H1 (cell line): ENCODE measurements around the gene CEP76. TPM values are rescaled to one million over a fixed set of nuclear protein-coding genes. Genes with fewer than 3 reads are reported as not detected.

ENCODE experiments used
- CTCF ChIA-PET: fragments of 300-600 bp; sonication (Branson Sonifier 250); formaldehyde crosslinking; loops from one replicate; lab custom pipeline; 2021; ENCODE audit not compliant: partially characterized antibody; lab: Charles Lee
- POLR2A ChIA-PET: fragments of 300-600 bp; sonication (Branson Sonifier 250); formaldehyde crosslinking; loops from one replicate; lab custom pipeline; 2021; ENCODE audit warnings: inconsistent platforms; ENCODE audit not compliant: partially characterized antibody; lab: Charles Lee
- DNase-seq, 2 experiments: peaks; one replicate each; pipeline versions ENCODE4 v3.0.0 to v3.0.0-alpha.2; 2010 to 2022; ENCODE audit warnings: low spot score in 2 of 2, low read depth in 1 of 2, mixed read lengths in 1 of 2
- FAIRE-seq: peaks from 2 replicates; lab custom pipeline; 2011; peaks lifted over from hg19 to GRCh38; lab: Jason Lieb, UNC
- H2AFZ ChIP-seq: 2 replicates; pipeline ENCODE4 v1.8.1; 2012; ENCODE audit warnings: low read length, inconsistent platforms
- H2AK5ac ChIP-seq: 2 replicates; pipeline ENCODE4 v1.6.1; 2013; ENCODE audit warnings: low read depth, low read length
- H2BK120ac ChIP-seq: replicated peaks from 2 replicates; pipeline ENCODE3; 2013; ENCODE audit warnings: low read depth, low read length, inconsistent platforms
- H2BK12ac ChIP-seq: 2 replicates; pipeline ENCODE4 v1.6.1; 2013; ENCODE audit warnings: low read depth, low read length
- H2BK15ac ChIP-seq: 2 replicates; pipeline ENCODE4 v1.6.1; 2013; ENCODE audit warnings: low read length
- H2BK20ac ChIP-seq: 2 replicates; pipeline ENCODE4 v1.6.1; 2013; ENCODE audit warnings: low read length
- H2BK5ac ChIP-seq: 2 replicates; pipeline ENCODE4 v1.6.1; 2013; ENCODE audit warnings: low read depth, low read length
- H3K14ac ChIP-seq: 2 replicates; pipeline ENCODE4 v1.6.1; 2013; ENCODE audit warnings: inconsistent platforms; ENCODE audit not compliant: insufficient read length
- H3K18ac ChIP-seq: 2 replicates; pipeline ENCODE4 v1.6.1; 2013; ENCODE audit warnings: low read length; ENCODE audit errors: extremely low read depth
- H3K23ac ChIP-seq: 2 replicates; pipeline ENCODE4 v1.6.1; 2013; ENCODE audit warnings: inconsistent platforms; ENCODE audit not compliant: insufficient read length
- H3K23me2 ChIP-seq: 2 replicates; pipeline ENCODE4 v1.6.1; 2013; ENCODE audit warnings: low read depth, low read length
- H3K27ac ChIP-seq: 2 replicates; pipeline ENCODE4 v1.6.1; 2011; ENCODE audit warnings: low read depth, low read length, inconsistent platforms
- H3K27me3 ChIP-seq, 4 experiments: replicated peaks in 1 of 4; 1 replicate in 1 of 4; 2 replicates in 3 of 4; pipeline versions ENCODE4 v1.6.1 to v1.8.1; 2011 to 2013; ENCODE audit warnings: low read length in 3 of 4, mild to moderate bottlenecking in 3 of 4, inconsistent platforms in 2 of 4, mixed read lengths in 2 of 4, moderate library complexity in 1 of 4; ENCODE audit not compliant: control insufficient read depth in 3 of 4, insufficient read depth in 3 of 4; ENCODE audit errors: extremely low read depth in 1 of 4
- H3K36me3 ChIP-seq, 4 experiments: 2 replicates each; pipeline versions ENCODE4 v1.6.1 to v1.8.1; 2011 to 2013; ENCODE audit warnings: mild to moderate bottlenecking in 4 of 4, low read length in 3 of 4, moderate library complexity in 2 of 4, control low read depth in 1 of 4, inconsistent platforms in 1 of 4; ENCODE audit not compliant: insufficient read depth in 4 of 4, control insufficient read depth in 2 of 4
- H3K4ac ChIP-seq: replicated peaks from 2 replicates; pipeline ENCODE3; 2013; ENCODE audit warnings: low read length, low read depth, mixed read lengths, inconsistent platforms; ENCODE audit not compliant: insufficient read length
- H3K4me1 ChIP-seq, 4 experiments: replicated peaks in 1 of 4; 1 replicate in 1 of 4; 2 replicates in 3 of 4; pipeline versions ENCODE4 v1.6.1 to v1.8.1; 2011 to 2013; ENCODE audit warnings: low read length in 3 of 4, inconsistent platforms in 2 of 4, mixed read lengths in 1 of 4; ENCODE audit not compliant: insufficient read depth in 4 of 4, control insufficient read depth in 3 of 4
- H3K4me2 ChIP-seq, 2 experiments: 2 replicates each; pipeline versions ENCODE4 v1.6.1 to v1.8.1; 2011 to 2013; ENCODE audit warnings: low read depth in 2 of 2, low read length in 2 of 2, control low read depth in 1 of 2, inconsistent platforms in 1 of 2, mild to moderate bottlenecking in 1 of 2; ENCODE audit not compliant: insufficient read depth in 1 of 2
- H3K4me3 ChIP-seq, 4 experiments: fragments of 200-600, 300-600 bp in 1 of 4; sonication (generic), shearing (Covaris generic), sonication (Bioruptor Twin) in 1 of 4; 2 replicates each; pipeline versions ENCODE4 v1.5.1 to v1.8.1; 2011 to 2016; ENCODE audit warnings: low read length in 4 of 4, low read depth in 3 of 4, control low read depth in 2 of 4, inconsistent platforms in 2 of 4, mild to moderate bottlenecking in 2 of 4, mixed read lengths in 1 of 4, moderate library complexity in 1 of 4; ENCODE audit not compliant: insufficient read depth in 2 of 4; ENCODE audit errors: extremely low read depth in 1 of 4
- H3K56ac ChIP-seq: replicated peaks from 2 replicates; pipeline ENCODE3; 2013; ENCODE audit warnings: low read depth, mild to moderate bottlenecking, mixed read lengths, low read length, inconsistent platforms; ENCODE audit not compliant: insufficient read length
- H3K79me1 ChIP-seq: 2 replicates; pipeline ENCODE4 v1.6.1; 2013; ENCODE audit warnings: low read depth, low read length, control low read depth
- H3K79me2 ChIP-seq, 2 experiments: 2 replicates each; pipeline versions ENCODE4 v1.6.1 to v1.8.1; 2012 to 2013; ENCODE audit warnings: low read length in 2 of 2, mild to moderate bottlenecking in 2 of 2, inconsistent platforms in 1 of 2; ENCODE audit not compliant: insufficient read depth in 2 of 2, control insufficient read depth in 1 of 2
- H3K9ac ChIP-seq, 4 experiments: replicated peaks in 1 of 4; 1 replicate in 1 of 4; 2 replicates in 3 of 4; pipeline versions ENCODE4 v1.6.1 to v1.8.1; 2011 to 2013; ENCODE audit warnings: low read depth in 3 of 4, low read length in 3 of 4, control low read depth in 2 of 4, mild to moderate bottlenecking in 2 of 4, moderate library complexity in 2 of 4, inconsistent platforms in 1 of 4; ENCODE audit errors: extremely low read depth in 1 of 4
- H3K9me3 ChIP-seq, 2 experiments: 2 replicates each; pipeline versions ENCODE4 v1.6.1 to v1.8.1; 2012 to 2013; ENCODE audit warnings: mild to moderate bottlenecking in 2 of 2, moderate library complexity in 2 of 2, control low read depth in 1 of 2, inconsistent platforms in 1 of 2, low read depth in 1 of 2, low read length in 1 of 2, mixed read lengths in 1 of 2; ENCODE audit not compliant: insufficient read depth in 2 of 2
- H4K20me1 ChIP-seq, 2 experiments: replicated peaks in 1 of 2; 2 replicates each; pipeline versions ENCODE3 to v1.8.1; 2011 to 2013; ENCODE audit warnings: inconsistent platforms in 2 of 2, low read length in 2 of 2, mild to moderate bottlenecking in 1 of 2; ENCODE audit not compliant: insufficient read depth in 2 of 2, control insufficient read depth in 1 of 2
- H4K5ac ChIP-seq: 2 replicates; pipeline ENCODE4 v1.6.1; 2013; ENCODE audit warnings: low read length, low read depth, mixed read lengths, inconsistent platforms; ENCODE audit not compliant: insufficient read length
- H4K8ac ChIP-seq: 2 replicates; pipeline ENCODE4 v1.8.0; 2013; ENCODE audit warnings: mild to moderate bottlenecking, moderate library complexity, low read length, inconsistent platforms; ENCODE audit not compliant: insufficient read depth; ENCODE audit errors: extremely low read depth
- H4K91ac ChIP-seq: replicated peaks from 2 replicates; pipeline ENCODE3; 2013; ENCODE audit warnings: low read length, mixed read lengths, inconsistent platforms; ENCODE audit not compliant: insufficient read length
- ATF2 ChIP-seq: IDR thresholded peaks from 2 replicates; pipeline ENCODE4 v1.6.1; 2012; ENCODE audit warnings: low read length, inconsistent platforms
- NANOG ChIP-seq: IDR thresholded peaks from 2 replicates; pipeline ENCODE4 v1.6.1; 2011; ENCODE audit warnings: low read length, low read depth, mild to moderate bottlenecking, inconsistent platforms; ENCODE audit not compliant: insufficient read depth, poor library complexity, severe bottlenecking
- WGBS, 2 experiments: shearing (Covaris generic) in 1 of 2; methylation state at CpG; one replicate each; pipeline versions ENCODE4 v1.1.6 to v1.1.7; 2013 to 2015; ENCODE audit warnings: low lambda C conversion rate in 2 of 2, mixed read lengths in 2 of 2, inconsistent platforms in 1 of 2, low coverage in 1 of 2, missing lambda C conversion rate in 1 of 2; ENCODE audit not compliant: insufficient replicate concordance in 2 of 2, insufficient coverage in 1 of 2, insufficient read length in 1 of 2; ENCODE audit errors: extremely low coverage in 1 of 2, missing lambda C conversion rate in 1 of 2; 5-methylcytosine and 5-hydroxymethylcytosine counted together
- polyA plus RNA-seq, 7 experiments: library from polyadenylated mRNA; depleted of rRNA in 3 of 7; stranded (reverse) in 5 of 7; unstranded in 2 of 7; fragments of >200 nt in 5 of 7; fragments of 200-250 nt in 2 of 7; gene quantifications; 1 replicate in 5 of 7; 2 replicates in 1 of 7; 4 replicates in 1 of 7; pipeline versions ENCODE4 v1.2.1 to v1.2.3, GENCODE V29; 2011 to 2013; ENCODE audit warnings: missing spikeins in 2 of 7, mixed read lengths in 2 of 7
- total RNA-seq: library from RNA; stranded (reverse); fragmentation: NEBNext Ultra II Directional; extraction: Animal tissue kit (Norgen Biotek cat#: 25700); gene quantifications from 2 replicates; pipeline ENCODE4 v1.2.1, GENCODE V29; 2021

CEP76 gene
- total and polyA plus RNA-seq, 2 of the 8 experiments (the other 6 are each of a cell fraction or from before 2014, with no cell fraction given) = 9.0 to 18.1 TPM

- Histone ChIP-seq H3K79me1 (no peaks in the 10 kb centered on the region), H2BK120ac (no peak overlapping the region), H2AFZ (no peak overlapping the region)
- TF ChIP-seq NANOG (peak; percentile 91), ATF2 (no peak)
- TF ChIP-seq, all 59 proteins: peak for 1
- Histone ChIP-seq H3K4me2 (0 out of 4 replicates have a peak overlapping the region, but pooled peaks of 1 of the 2 experiments have one; percentile 7), H3K27me3 (no peaks in the 10 kb centered on the region), H3K36me3 (0 out of 8 replicates have a peak, but pooled peaks cover 0 to 3% (median 0%) of the 10 kb centered on the region in 4 experiments), H3K4me3 (no peak overlapping the region; a peak in 1 of 8 replicates), H4K8ac (no peak overlapping the region), H4K91ac (no peak overlapping the region), H3K18ac (no peak overlapping the region), H2BK5ac (no peak overlapping the region), H4K20me1 (no peaks in the 10 kb centered on the region), H3K23me2 (peaks cover 2% of the 10 kb centered on the region; the same call in 1 of the 2 replicates), H3K9ac (no peak overlapping the region), H3K27ac (no peak overlapping the region), H3K9me3 (no peaks in the 10 kb centered on the region), H3K4ac (no peak overlapping the region), H2BK20ac (no peak overlapping the region), H3K23ac (no peak overlapping the region), H2BK12ac (no peak overlapping the region), H4K5ac (no peak overlapping the region), H2AK5ac (no peak overlapping the region), H3K79me2 (peaks cover 0 to 34% of the 10 kb centered on the region in 2 experiments; a peak in 2 of 4 replicates), H2BK15ac (no peak overlapping the region), H3K56ac (no peak overlapping the region), H3K4me1 (peaks cover 5 to 11% (median 7%) of the 10 kb centered on the region in 4 experiments), H3K14ac (no peak overlapping the region)
- ChIA-PET POLR2A (no interaction called here), CTCF (no interaction called here)
- no peak for DNase-seq
- 53% methylated on average over 3 of the region's 3 CpGs; no CpG with 5 or more reads in 1 of the 2 experiments for WGBS, 2 experiments
- no peak for FAIRE-seq
These were observed 54.8 kb downstream of the CEP76 start for GRCh38 chr18:12647773-12648172.
